ENCODE measurements around the gene TES. TPM values are rescaled to one million over a fixed set of nuclear protein-coding genes. Genes with fewer than 3 reads are reported as not detected.

TES gene
- total and polyA plus RNA-seq, 9 of the 15 experiments (the other 6 are each of a cell fraction or from before 2014, with no cell fraction given) = 20.7 to 61.6 (median 53.8) TPM

- TF ChIP-seq MAZ (CRISPR knock-in tag; conservative IDR thresholded peaks at IDR 0.05 in 1 of 2, IDR thresholded peaks at IDR 0.05 in 1 of 2) = peak in 1 of 2 experiments; percentile 80; a peak in 3 of 4 replicates
- peak; percentile 85 for TF ChIP-seq POLR2AphosphoS5 (IDR thresholded peaks at IDR 0.05; ENCODE audit: control insufficient read depth, insufficient read depth, low read depth, low read length)
- no peak for TF ChIP-seq ZNF512 (tag; IDR thresholded peaks at IDR 0.05)
- TF ChIP-seq ZFP30 (CRISPR knock-in tag; IDR thresholded peaks at IDR 0.05; ENCODE audit: borderline replicate concordance) = no peak
- TF ChIP-seq NUFIP1 (IDR thresholded peaks at IDR 0.05; ENCODE audit: partially characterized antibody) = no peak
- TF ChIP-seq ARNT (IDR thresholded peaks at IDR 0.05) = no peak; a peak in 1 of 4 replicates
- no peak for TF ChIP-seq ELF2 (CRISPR knock-in tag; IDR thresholded peaks at IDR 0.05)
- TF ChIP-seq TRIM28 (IDR thresholded peaks at IDR 0.05) = no peak
- no peak for TF ChIP-seq POU5F1 (IDR thresholded peaks at IDR 0.05; ENCODE audit: borderline replicate concordance, low read depth, low read length, partially characterized antibody)
- no peak for TF ChIP-seq IRF1 (CRISPR knock-in tag; IDR thresholded peaks at IDR 0.05; ENCODE audit: borderline replicate concordance)
- TF ChIP-seq ZNF354B (CRISPR knock-in tag; IDR thresholded peaks at IDR 0.05) = no peak
- TF ChIP-seq SMAD1 (IDR thresholded peaks at IDR 0.05; ENCODE audit: low read depth, low read length, partially characterized antibody) = peak; percentile 70
- TF ChIP-seq GATA2 (CRISPR knock-in tag; IDR thresholded peaks at IDR 0.05) = peak; percentile 83
- TF ChIP-seq ZNF395 (CRISPR knock-in tag; IDR thresholded peaks at IDR 0.05) = 0 out of 2 replicates have a peak, but pooled peaks have one; percentile 24
- peak; percentile 98 for TF ChIP-seq SOX6 (IDR thresholded peaks at IDR 0.05)
- peak; percentile 20; the same call in 1 of the 2 replicates for TF ChIP-seq ZNF445 (CRISPR knock-in tag; IDR thresholded peaks at IDR 0.05; ENCODE audit: low read depth)
- TF ChIP-seq BACH1 (tag; IDR thresholded peaks at IDR 0.05) = no peak; the same call in 1 of the 2 replicates
- peak; percentile 89 for TF ChIP-seq SMAD3 (CRISPR knock-in tag; conservative IDR thresholded peaks at IDR 0.05)
- TF ChIP-seq FOXM1 (IDR thresholded peaks at IDR 0.05; ENCODE audit: low read depth) = peak; percentile 85
- no peak for TF ChIP-seq FOXM1 (CRISPR knock-in tag; IDR thresholded peaks at IDR 0.05; ENCODE audit: low read depth)
- TF ChIP-seq KDM2B (CRISPR knock-in tag; IDR thresholded peaks at IDR 0.05) = no peak
- TF ChIP-seq CREB1 (IDR thresholded peaks at IDR 0.05) = peak; percentile 46; the same call in 1 of the 2 replicates
- TF ChIP-seq CREB1 (CRISPR knock-in tag; IDR thresholded peaks at IDR 0.05) = no peak
- TF ChIP-seq RFX5 (IDR thresholded peaks at IDR 0.05; ENCODE audit: low read depth, low read length) = no peak
- peak; percentile 96 for TF ChIP-seq FOSL1 (tag; conservative IDR thresholded peaks at IDR 0.05)
- no peak for TF ChIP-seq NR2C2 (CRISPR knock-in tag; IDR thresholded peaks at IDR 0.05)
- peak; percentile 47; the same call in 1 of the 2 replicates for TF ChIP-seq NR2C2 (tag; IDR thresholded peaks at IDR 0.05)
- no peak for TF ChIP-seq CREBBP (IDR thresholded peaks at IDR 0.05; ENCODE audit: low read depth, low read length)
These were observed 7.8 kb downstream of the TES start (continued) for GRCh38 chr7:116218051-116218645.

Measured in K562 (cell line).